Measurements from ENCODE around the gene ZFHX3.

ZFHX3 gene

DNA sequence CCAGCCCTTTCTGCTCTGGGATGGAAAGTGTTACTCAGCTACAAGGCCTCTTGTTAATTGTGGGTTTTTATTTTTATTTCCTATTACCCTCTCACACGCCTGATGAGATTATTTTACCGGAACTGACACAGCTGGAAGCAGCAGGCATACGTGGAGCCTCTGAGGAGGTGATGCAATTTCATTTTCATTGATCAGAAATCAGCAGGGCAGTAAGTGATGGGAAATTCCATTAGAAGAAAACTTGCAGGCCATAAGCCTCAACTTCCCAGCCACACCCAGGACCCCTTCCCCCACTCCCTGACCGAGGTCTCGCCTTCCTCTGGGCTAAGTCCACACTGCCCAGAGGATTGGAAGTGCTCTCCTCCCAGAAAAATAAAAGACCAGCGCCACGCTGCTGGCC lies 69.7 kb downstream of the ZFHX3 start:
- no peak for DNase-seq (ENCODE audit: low read depth in 2 of 2, low spot score in 1 of 2)

DNA sequence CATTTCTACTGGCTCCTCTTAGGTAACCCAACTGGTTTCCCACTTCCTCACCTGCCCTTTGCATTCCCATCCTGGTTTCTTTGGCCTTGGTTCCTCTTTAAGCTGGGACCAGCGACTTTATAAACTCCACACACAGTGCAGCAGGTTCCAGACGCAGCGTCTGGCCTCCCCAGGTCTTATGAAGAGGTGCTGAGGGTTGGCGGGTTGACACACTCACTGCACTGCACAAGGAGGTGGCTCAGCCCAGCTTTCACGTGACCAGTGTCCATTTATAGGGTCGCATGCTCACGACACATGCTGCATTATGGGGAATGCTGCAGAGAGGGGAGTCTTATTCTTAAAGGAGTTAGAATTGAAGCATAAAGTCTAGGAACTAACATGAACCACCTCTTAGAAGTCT lies 70.8 kb downstream of the ZFHX3 start:
- DNase-seq (ENCODE audit: low read depth in 2 of 2, low spot score in 1 of 2): no peak

DNA sequence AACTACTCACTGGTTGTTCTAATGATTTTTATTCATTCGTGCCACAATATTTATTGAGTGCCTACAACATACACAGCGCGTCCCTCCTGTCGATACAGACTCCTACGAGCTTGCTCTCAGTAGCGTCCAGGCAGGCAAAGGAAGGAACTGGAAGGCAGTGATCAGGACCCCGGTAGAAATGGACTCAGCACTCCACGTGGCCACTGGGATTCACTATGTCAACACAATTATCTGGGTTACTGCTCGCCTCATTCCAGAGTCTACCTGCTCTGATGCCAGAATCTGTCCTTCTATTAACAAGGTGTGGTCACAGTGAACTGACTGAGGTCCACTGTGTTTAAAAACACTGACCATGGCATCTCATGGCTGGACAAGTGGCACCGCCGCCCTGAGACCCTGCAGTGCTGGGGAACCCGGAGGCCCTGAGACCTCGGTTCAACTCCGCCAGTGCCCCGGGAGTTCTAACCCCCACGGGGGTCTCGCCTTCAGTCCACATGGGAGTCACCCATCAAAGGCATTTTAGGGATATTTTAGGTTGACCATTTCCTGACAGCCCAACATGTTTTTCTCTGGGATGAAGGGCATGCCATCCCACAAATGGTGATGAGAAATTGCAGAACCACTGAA lies 71.4 kb downstream of the ZFHX3 start:
- DNase-seq (ENCODE audit: low read depth in 2 of 2, low spot score in 1 of 2): no peak

DNA sequence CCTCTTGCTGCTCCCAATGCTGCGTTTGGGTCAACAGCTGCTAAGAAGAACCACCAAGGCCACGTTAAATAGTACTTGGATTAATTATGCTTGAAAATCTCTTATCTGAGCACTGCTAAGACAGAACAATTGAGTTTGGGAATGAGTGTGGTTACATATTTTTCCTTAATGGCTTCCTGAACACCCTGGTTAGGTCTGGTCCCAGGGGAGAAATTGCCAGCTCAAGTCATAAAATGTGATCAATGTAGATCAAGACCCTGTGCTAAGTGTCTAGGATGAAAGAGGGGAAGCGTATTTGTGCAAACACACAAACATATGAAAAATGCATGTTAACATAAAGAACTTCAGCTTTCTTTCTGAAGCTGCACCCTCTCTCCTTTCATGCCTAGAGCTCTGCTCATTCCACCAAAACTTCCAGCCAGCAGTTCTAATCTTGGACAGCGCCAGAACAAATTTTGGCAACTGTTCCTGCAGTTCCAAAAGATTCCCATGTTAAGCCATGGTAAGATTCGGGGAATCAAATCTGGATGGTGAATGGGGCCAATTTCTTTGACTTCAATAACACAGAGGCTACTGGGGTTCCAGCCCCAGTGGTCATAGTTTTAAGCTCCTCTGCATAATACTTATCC lies 72.0 kb downstream of the ZFHX3 start:
- no peak for DNase-seq (ENCODE audit: low read depth in 2 of 2, low spot score in 1 of 2)

DNA sequence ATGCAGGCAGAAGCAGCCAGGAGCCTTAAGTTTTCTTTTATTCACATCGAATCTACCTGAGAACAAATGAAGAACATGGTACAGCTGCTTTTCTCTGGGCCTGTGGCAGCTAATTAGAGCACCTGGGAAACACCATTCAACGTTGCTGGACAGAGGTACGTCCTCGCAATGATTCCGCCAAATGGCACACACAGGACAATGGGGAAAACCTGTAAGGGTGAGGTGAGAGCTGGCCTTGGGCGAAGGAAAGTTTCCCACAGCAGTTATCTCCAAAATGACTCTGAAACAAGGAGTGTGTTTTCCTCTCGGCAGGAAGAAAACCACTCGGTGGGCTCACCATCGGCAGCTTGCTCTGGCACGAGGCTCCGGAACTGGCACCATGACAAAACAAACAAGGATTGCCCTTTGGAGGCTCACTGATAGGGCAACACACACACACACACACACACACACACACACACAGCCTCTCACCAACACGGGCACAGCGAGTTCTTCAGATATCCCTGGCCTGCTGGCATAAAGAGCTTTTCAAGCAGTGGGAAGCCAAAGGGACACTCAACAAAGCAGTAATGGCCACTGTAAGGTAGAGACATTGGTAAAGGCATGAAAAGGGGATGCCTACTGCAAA lies 73.7 kb downstream of the ZFHX3 start:
- DNase-seq (ENCODE audit: low read depth in 2 of 2, low spot score in 1 of 2): no peak

DNA sequence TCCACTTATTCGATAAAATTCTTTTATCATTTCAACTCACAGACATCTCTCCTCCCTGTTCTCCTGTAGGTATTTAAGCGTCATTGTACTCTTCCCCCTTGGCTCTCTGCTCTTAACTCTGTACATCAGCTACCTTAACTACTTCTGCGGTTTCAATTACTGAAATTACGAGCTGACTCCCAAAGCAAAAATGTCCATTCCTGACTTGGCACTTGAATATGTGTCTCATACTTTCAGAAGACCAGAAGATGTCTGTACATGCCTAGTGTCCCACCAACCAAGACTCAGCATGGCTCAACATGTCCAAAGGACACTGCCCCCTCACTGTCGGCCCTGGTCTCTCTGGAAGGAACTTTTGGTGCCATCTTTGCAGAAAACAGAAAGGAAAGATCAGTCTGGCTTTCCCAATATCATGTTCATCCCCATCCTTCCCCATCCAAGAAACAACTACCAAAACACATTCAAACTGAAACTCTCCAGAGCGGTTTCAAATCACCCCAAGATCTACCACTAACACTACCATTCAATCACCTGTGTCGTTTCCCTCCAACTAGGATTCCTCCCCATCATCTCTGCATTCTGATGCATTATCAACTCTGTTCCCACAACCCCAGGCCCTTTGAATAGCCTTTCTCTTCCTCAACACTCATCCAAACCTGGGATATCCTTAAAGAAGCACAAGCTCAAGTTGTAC lies 74.9 kb downstream of the ZFHX3 start:
- DNase-seq (ENCODE audit: low read depth in 2 of 2, low spot score in 1 of 2): no peak

DNA sequence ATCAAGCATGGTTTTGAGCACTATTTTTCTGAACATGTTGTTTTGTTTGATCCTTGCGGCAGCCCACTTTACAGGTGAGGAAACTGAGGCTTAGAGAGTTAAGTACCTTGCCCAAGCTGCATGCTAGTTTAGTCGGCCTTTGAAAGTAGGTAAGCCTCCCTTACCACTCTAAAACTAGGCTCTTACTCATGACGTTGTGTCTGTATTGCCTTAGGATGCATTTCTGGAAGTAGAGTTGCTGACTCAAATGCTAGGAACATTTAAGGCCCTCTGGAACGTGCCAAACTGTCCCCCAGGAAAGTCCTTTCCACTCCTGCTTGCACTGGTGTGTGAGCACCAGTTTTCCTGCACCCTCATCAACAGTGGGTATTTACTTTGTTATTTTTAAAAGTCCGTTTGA lies 76.6 kb downstream of the ZFHX3 start:
- DNase-seq (ENCODE audit: low read depth in 2 of 2, low spot score in 1 of 2): no peak

DNA sequence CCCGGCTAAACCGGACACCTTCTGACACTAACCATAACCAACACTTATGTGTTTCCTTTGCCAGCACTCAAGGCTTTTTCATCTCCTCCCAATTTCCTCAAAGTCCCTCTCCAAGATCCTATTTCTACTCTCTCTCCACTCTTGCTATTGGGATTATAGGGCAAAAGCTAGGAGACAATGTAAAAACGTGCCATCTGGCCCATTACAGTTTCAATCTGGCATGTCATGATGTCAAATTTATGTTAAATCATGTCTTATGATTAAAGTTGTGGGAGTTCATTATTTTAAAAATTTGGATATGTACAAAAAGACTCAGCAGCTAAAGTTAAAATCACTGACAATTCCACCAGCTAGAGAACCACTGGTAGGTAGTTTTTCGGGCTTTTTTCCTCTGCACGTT lies 77.3 kb downstream of the ZFHX3 start:
- DNase-seq (ENCODE audit: low read depth in 2 of 2, low spot score in 1 of 2): no peak

DNA sequence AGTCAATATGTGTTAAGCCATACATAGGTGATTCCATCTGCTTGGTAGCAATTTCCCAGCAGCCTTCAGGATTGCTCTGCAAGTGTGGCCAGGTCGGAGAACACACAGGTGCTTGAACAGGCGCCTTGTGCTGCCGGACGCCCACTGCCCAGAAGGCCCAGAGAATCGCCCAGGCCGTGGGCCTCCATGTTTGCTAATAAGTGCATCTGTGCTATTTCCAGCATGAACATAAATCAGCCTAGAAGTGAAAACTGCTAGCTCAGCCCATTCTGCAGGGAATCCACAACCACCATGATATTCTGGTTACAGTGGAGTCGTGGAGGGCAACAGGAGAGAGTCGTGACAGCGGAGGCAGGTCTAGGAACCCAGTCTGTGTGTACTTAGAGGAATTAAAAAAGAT lies 78.1 kb downstream of the ZFHX3 start:
- no peak for DNase-seq (ENCODE audit: low read depth in 2 of 2, low spot score in 1 of 2)

DNA sequence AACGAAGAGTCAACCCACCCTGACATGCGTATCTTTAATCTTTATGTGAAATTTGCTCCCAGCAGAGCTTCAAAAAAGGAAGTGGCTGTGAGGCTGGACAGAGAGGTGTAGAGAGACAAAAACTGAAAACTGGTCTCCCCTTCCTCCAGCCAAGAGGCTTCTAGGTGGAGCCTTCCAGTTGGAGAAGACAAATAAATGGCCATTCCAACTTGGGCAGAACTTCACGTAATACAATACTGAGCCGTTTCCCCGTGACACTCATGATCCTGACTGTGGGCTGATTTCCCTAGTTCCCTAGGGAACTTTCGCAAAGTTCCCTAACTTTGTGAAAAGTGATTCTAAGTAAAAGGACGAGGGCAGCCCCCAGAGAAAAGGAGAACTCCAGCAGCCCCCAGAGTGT lies 78.8 kb downstream of the ZFHX3 start:
- DNase-seq (ENCODE audit: low read depth in 2 of 2, low spot score in 1 of 2): no peak

DNA sequence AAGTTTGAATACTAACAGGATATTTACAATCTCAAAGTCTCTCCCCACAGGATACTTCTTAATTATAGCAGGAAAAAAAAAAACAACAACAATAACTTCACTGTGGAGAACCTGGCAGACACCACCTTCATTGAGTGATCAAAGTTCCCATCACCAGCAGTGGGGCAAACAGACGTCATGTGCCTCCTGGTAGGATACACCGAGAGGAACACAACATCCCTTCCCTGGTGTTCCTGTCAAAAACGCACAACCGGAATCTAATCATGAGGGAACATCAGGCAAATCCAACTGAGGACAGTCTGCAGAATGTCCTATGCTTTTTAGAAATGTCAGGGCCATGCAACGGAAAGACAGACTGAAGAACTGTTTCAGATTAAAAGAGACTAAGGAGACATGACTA lies 80.0 kb downstream of the ZFHX3 start:
- no peak for DNase-seq (ENCODE audit: low read depth in 2 of 2, low spot score in 1 of 2)

DNA sequence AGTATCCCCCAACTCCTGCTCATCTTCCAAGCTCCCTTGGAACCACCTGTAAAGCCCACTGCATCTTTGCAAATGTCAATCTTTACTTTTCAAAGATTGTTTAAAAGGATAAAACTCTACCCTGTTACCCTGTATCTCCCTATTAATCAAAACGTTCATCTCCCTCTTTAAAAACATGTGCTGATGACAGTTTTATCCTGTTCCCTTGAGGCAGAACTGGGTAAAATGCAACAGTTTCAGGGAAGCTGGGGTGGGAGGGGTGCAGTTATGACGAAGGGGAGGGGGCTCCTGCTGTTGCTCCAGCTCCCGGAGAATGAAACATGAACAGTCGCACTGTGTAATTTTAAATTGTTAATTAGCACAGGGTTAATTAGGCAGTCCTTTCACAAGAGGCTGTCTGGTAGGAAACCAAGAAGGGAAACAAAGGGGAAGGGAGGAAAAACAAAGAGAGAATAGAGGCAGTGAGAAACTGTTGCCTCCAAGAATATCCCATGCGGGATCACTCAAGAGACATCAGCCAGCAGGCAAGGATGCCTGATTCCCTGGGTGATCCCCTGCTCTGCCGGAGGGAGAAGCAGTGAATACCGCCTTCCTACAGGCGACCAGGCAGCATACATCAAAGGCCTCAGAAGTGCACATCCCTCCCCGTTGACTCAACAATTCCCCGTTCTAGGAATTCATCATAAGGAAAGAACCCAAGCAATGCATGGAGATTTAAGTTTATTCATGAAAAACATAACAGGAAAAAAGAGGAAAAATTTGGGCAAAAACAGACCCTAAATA lies 84.2 kb downstream of the ZFHX3 start:
- no peak for DNase-seq (ENCODE audit: low read depth in 2 of 2, low spot score in 1 of 2)

DNA sequence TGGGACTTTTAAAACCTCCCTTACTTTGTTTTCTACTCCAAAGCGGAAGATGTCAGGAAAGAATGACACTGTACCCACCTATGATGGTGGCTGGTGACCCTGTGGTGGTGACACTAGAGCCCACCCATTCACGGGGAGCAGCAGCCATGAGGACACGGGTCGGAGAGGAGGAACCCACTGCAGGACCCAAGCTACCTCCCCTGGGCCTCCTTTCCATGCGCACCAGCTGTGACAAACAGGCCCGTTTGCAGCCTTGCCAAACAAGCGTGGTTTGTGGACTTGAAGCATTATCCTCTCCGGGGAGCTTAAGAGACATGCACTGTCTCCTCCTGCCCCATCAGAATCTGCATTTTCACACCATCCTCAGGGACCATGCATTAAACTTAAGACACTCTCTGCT lies 85.6 kb downstream of the ZFHX3 start:
- DNase-seq (ENCODE audit: low read depth in 2 of 2, low spot score in 1 of 2): no peak

DNA sequence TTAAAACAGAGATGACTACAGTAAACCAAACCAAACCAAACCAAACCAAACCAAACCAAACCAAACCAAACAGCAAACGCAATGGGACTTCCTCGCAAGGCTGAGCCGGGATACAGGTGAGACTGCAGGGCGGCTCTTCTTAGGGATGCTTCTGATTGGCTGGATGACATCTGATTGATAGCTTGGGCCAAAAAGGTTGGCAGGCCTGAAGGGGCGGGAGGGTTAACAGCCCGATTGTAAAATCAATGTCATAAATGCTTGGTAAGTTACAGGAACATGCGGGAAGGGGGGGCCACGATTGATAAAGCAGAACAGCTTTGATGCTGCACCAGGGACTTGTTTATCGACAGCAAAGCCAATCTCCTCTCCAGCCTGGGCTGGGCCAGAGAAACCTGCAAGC lies 86.1 kb downstream of the ZFHX3 start:
- DNase-seq (ENCODE audit: low read depth in 2 of 2, low spot score in 1 of 2): no peak

DNA sequence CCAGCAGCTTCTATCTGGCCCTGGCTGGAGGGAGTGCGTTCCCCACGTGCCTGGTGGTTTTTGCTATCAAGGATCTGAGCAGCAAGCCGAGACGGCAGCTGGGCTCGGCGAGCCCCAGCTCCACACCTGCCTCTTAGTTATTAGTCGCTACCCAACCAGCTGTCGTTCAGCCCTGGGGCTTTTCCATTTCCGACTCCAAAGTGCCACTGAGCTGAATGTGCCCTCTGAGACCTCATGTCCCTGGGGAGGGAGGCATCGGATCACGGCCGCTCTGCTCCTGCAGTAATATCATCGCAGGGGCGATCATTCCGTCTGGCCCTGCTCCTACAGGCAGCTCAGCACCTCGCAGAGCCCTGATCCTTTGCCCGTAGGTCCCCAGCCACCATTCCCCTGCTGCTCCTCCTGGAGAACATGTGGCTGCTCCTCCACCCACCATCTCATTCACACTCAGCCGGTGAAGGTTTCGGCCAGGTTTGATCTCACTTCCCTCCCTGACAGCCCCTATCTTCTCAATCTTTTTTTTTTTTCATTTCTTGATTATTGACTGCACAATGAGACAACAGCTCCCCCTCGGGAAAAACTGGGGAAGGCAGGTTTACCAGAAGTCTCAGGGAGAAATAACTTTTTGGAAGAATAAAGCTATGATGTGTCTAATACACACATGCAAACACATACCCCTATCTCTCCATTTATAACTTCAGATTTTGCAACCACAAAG lies 86.7 kb downstream of the ZFHX3 start:
- no peak for DNase-seq (ENCODE audit: low read depth in 2 of 2, low spot score in 1 of 2)

DNA sequence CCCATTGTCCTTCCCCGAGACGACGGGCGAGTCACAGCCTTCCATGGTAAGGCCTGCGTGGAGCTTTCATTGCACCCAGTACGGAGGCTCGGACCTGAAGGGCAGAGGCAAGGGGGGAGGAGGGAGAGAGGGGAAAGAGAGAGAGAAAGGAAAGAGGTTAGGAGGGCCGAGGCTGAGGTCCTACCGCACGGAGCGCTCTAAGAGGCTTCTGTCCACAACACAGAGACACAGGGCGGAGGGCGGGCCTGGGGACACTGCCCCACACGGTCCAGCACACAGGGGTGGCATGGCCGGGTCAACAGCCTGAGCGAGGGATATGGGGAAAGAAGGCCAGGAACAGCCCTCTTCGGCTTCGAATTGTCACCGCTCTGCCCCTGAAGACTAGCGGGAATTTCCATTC lies 87.8 kb downstream of the ZFHX3 start:
- DNase-seq (ENCODE audit: low read depth in 2 of 2, low spot score in 1 of 2): no peak

DNA sequence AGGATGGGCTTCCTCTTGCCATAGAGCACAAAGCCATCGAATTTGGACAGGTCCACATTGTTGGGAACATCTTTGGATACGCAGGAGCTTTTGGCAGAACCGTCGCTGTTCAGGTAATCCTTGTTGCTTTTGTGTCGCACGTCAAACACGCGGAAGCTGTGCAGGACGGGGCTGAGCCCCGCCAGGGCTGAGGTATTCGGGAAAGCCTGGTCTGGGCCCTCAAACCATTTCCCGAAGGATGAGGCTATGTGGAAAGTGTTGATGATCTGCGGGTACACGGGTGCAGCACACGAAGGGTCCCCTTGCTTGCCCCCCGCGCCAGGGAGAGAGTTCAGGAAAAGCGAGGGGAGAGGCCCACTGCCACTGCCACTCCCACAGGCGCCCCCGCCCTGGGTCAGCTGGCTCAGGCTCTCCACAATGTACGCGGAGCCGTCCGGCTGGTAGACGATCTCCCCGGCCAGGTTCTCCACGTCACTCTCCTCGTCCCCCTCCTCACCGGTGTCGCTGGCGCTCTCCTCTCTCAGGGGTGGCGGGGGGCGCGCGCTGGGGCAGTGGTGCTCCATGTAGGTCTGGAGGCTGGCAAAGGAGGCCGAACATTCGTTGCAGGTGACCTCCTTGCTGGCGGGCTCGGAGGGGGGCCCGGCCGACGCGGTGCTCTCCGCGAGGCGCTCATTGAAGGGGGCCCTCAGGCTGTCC lies 88.5 kb downstream of the ZFHX3 start:
- DNase-seq (ENCODE audit: low read depth in 2 of 2, low spot score in 1 of 2): no peak

DNA sequence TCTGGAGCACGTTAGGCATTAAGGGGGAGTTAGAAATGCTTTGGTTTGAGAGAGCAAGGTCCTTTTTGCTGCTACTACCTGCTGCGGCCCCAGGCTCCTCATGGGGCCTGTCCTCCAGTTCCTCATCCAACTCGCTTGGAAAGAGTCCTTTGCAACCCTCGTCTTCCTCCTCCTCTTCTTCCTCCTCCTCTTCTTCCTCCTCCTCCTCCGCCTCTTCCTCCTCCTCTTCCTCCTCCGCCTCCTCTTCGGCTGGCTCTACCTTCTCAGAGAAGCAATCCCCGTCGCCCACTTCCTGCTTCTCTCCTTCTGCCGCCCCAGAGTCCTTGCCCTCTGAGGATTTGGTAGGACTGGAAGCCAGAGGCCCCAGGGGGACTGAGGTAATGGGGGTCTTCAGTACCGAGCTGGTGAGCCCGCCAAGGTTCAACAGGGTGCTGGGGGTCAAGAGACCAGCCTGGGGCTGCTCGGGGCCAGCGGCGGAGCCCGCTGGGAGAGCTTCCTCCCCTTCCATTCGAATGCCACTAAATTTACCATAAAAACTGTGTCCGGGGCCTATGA lies 89.3 kb downstream of the ZFHX3 start:
- no peak for DNase-seq (ENCODE audit: low read depth in 2 of 2, low spot score in 1 of 2)

DNA sequence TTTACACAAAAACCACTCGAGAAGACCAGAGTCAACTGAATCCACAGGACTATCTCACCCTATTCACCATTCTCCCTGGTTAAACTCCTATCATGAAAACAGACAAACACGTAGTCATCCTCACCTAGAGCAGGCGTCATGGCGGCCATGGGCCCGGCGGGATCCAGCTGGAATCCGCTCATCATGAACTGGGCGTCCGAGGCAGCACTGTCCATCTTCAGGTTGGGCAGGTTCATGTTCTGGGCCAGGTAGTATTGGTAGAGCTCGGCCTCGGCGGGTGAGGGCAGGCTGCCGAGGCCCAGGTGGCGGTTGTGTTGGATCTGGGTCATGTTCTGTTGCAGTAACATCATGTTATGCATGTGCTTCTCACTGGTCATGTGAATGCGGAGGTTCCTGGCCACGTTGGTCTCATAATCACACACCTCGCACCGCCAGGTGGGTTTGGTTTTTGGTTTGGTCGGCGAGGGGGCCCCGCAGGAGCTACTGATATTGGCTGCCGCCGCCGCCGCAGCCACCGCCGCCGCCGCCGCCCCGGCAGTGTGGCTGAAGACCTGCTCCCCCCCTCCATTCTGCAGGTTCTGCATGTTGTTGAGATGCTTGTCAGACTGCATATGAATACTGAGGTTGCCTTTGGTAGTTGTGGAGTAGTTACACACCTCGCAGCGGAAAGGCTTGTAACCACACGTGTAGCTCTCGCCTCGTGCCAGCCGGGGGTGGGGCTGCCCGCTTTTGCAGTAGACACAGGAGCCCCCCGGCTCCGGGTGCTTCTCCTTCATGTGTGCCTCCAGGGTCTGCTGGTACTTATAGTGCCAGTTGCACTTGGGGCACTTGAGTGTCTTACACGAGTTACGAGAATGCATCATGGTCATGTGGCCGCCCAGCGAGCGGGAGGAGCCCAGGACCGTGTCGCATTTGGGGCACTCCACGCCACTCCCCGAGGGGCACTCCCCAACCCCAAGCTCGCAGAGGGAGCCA lies 90.3 kb downstream of the ZFHX3 start:
- DNase-seq (ENCODE audit: low read depth in 2 of 2, low spot score in 1 of 2): no peak

All from stimulated activated CD8-positive, alpha-beta memory T cell treated with anti-CD3 and anti-CD28 coated beads, Interleukin-4, amount 100 ng/mL, for 4 hours (primary cell).